ENCODE data around the gene SPDYE17.
"Not testable (repeated sequence)": the region's sequence is repeated elsewhere in the genome, so short reads cannot be mapped to it uniquely, and the experiment has no call there.

- TF ChIP-seq CTCF (IDR thresholded peaks at IDR 0.05); ZFX (IDR thresholded peaks at IDR 0.05; ENCODE audit: borderline replicate concordance): not testable (repeated sequence)
Measured at GRCh38 chr7:77079624-77080023, 47.5 kb upstream of the SPDYE17 start.
